Retinal pigment epithelial cell (primary cell): ENCODE results near the gene SEC14L1.
"Not testable (repeated sequence)": the region's sequence is repeated elsewhere in the genome, so short reads cannot be mapped to it uniquely, and the experiment has no call there.

ENCODE experiments used
- DNase-seq: peaks from one replicate; pipeline ENCODE4 v3.0.0-alpha.2; 2010; ENCODE audit warnings: low read depth
- H3K4me3 ChIP-seq: 2 replicates; pipeline ENCODE4 v1.5.1; 2011; ENCODE audit warnings: mild to moderate bottlenecking, low read length, control low read depth, moderate library complexity
- CTCF ChIP-seq: conservative IDR thresholded peaks from 2 replicates; pipeline ENCODE4 v1.5.1; 2011; ENCODE audit warnings: low read depth, low read length, control low read depth, inconsistent platforms

The SEC14L1 gene

GRCh38 chr17:77109159-77109759, 31.5 kb upstream of the SEC14L1 start:
- TF ChIP-seq CTCF, result no peak
- H3K4me3 ChIP-seq, result no peak overlapping the region
- no peak for DNase-seq

- H3K4me3 ChIP-seq, result no peak overlapping the region
- no peak for TF ChIP-seq CTCF
- DNase-seq, result no peak
These were observed 30.9 kb upstream of the SEC14L1 start for GRCh38 chr17:77109764-77110359.

- not testable (repeated sequence) for H3K4me3 ChIP-seq
These were observed 29.4 kb upstream of the SEC14L1 start for GRCh38 chr17:77111165-77111933.

GRCh38 chr17:77111934-77112296, 28.9 kb upstream of the SEC14L1 start:
- TF ChIP-seq CTCF, result no peak
- DNase-seq, result no peak
- no peak overlapping the region for H3K4me3 ChIP-seq

More at GRCh38 chr17:77111165-77111933, 29.4 kb upstream of the SEC14L1 start:
- DNase-seq, result not testable (repeated sequence)

GRCh38 chr17:77115510-77115909, 25.3 kb upstream of the SEC14L1 start:
- H3K4me3 ChIP-seq, result no peak overlapping the region
- TF ChIP-seq CTCF, result no peak
- no peak for DNase-seq

GRCh38 chr17:77115947-77116346, 24.8 kb upstream of the SEC14L1 start:
- no peak for DNase-seq
- no peak overlapping the region for H3K4me3 ChIP-seq
- no peak for TF ChIP-seq CTCF

GRCh38 chr17:77116371-77116860, 24.4 kb upstream of the SEC14L1 start:
- H3K4me3 ChIP-seq, result no peak overlapping the region
- DNase-seq, result no peak
- no peak for TF ChIP-seq CTCF
